Activated CD8-positive, alpha-beta memory T cell treated with anti-CD3 and anti-CD28 coated beads, Interleukin-2, amount 50 U/mL, for 24 hours (primary cell): ENCODE data around the gene PARK7.

Experiments
- DNase-seq: peaks from one replicate; pipeline ENCODE4 v3.0.0-alpha.2; 2020; ENCODE audit errors: extremely low read depth

PARK7 gene

GRCh38 chr1:8010080-8010664 is 48.7 kb downstream of the PARK7 start:
- DNase-seq = no peak

- DNase-seq = no peak
These were observed 49.5 kb downstream of the PARK7 start for GRCh38 chr1:8011016-8011415.

DNA sequence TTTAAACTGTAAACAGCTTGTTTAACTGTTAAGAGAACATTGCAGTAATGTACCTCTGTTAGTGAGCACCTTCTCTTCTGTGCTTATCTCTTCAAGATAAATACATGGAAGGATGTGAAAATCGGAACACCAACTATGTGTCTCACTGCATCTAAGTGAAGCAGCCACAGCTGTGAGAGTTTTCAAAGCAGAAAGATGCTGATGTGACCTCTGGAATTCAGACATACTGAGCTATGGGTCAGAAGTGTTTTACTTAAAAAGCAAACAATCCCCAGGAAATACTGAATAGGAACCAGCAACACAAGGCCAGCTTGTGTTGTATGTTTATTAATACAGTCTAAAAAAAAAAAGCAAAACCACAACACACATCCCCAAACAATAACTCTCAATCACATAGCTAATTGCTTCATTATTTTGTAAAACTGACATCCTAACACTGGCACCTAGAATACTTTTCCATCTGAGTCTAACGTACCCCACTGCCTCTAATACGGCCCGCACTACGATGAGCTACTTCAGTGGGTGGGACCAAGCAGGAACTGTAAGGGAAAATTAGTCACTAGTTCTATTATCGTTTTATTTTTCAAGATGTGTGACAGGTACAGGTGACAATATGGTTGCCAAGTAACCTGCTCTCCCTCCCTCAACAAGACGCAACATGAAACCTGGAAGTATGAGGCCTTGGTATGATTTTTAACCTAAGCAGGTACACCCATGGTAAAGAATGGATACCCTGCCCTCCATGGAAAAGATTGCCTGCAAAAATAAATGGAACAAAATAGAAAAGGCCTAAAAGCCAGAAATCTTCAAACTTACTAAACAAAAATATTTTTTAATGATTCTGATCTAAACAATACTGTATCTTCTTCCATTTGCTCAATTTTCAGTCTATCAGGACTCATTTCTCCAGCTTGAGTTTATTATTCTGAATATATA is 50.7 kb downstream of the PARK7 start:
- DNase-seq = no peak

GRCh38 chr1:8012955-8013354 is 51.4 kb downstream of the PARK7 start:
- DNase-seq = no peak

GRCh38 chr1:8013399-8013798 is 51.9 kb downstream of the PARK7 start:
- no peak for DNase-seq

DNA sequence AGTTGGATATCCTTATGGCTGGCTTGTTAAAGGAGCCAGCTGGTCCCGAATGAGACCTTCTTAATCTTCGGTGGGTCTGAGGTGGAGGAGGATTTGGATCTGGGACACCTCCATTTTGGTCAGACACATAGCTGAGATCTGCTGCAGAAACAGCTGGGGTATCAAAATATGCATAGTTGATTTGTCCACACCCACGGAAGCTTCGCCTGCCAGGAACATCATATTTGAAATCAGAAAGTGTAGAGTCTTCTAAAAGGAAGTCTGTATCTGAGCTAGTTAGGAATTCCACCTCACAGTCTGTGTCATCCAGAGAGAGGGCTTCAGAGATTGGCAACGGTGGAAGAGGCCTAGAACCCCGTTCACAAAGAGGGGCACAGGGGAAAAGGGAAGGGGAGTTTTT is 52.3 kb downstream of the PARK7 start:
- DNase-seq = no peak

GRCh38 chr1:8014381-8014988 is 53.0 kb downstream of the PARK7 start:
- no peak for DNase-seq

DNA sequence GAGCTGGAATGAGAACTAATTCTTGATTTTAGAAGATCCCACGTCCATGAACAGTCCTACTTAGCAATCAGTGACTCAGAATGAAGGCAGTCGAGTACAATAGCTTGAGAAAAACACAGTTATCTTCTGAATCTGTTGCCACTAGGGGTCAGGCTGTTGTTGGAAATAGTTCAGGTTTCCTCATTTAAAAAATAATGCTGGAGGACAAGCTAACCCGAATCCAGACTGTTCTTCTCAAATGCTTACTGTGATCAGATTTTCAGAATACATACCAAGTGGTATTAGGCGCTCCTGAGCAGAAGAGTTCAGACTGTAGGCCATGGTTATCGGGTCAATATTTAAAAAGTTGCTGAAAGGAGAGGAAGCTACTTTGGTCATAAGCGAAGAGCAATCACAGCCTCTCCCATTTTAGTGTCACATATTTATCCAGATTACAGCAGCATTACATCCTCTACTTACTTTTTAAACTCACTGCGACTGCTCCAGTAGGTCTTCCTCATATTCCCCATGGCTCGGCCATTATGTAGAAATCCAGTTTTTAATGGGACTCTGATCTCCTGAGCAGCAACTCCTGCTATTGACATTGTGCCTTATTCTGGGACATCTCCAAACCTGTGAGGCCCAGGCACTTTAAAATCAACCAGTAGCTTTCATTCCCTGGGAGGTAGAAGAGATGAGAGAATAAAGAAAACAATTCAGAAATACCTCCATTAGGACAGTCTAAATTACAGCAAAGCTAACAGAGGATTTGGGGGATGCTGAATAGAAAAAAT is 53.7 kb downstream of the PARK7 start:
- no peak for DNase-seq

GRCh38 chr1:8015809-8016165 is 54.3 kb downstream of the PARK7 start:
- no peak for DNase-seq

DNA sequence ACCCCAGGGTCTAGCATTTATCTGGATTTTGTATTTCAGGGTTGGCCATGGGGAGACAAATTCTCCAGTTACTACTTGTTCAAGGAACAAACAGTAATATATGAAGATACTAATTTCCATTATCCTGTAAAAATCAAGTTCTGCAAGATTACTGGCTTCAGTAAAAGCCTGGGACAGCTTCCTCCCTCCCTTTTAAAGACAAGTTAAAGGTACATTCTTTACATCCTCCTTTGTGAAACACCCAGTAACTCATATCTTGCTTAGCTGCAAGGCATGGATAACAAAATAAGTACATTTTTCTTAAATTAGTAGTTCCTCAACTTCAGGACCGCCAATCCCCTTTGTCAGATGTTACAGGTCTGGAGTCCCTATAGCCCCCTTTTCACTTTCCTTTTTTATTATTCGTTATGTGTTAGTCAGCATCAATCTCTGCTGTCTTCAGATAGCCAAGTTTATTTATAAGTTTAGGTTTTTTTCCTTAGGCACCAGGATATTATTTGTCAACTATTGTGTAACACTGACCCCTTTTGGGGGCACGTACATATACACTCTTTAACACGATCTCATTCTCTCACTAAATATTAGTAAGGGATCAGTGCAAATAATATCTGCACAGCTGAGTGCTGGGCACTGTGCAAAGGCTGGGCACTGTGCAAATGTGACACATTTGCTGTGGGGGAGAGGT is 54.8 kb downstream of the PARK7 start:
- no peak for DNase-seq

GRCh38 chr1:8016895-8017241 is 55.4 kb downstream of the PARK7 start:
- no peak for DNase-seq

GRCh38 chr1:8017495-8018197 is 56.1 kb downstream of the PARK7 start:
- no peak for DNase-seq

DNA sequence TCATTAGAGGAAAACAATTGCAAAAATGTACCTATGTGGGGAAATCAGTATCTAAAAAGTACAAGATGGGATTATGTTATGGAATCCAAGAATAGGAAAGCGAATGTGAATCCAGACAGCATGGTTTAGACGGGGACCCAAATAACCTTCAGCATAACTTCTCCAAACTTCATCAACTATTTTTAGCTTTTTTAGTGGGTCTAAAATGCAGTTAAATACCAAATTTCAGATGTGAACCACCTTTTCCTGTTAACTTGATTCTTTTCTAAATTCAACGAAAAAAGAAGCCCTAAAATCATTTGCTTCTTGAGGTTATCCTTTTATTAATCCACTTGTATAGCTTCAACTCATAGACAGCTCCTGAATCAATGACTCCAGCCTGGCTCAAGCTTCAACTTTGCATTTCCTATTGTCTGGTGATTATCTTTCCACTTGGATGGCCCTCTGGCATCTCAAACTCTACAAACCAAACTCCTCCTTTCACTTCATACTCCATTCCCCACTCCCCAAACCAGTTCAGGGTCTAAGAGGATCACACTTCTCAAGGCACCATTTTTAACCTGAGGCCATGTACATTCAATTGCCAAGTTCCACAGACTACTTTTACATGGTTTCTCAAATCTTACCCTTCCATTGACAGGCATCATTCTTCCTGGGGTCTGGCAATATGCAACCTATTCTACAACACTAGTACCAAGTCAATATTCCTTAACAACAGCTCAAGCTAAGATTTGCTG is 57.1 kb downstream of the PARK7 start:
- DNase-seq = no peak

GRCh38 chr1:8019229-8019620 is 57.7 kb downstream of the PARK7 start:
- no peak for DNase-seq

GRCh38 chr1:8020032-8020431 is 58.5 kb downstream of the PARK7 start:
- DNase-seq = no peak

DNA sequence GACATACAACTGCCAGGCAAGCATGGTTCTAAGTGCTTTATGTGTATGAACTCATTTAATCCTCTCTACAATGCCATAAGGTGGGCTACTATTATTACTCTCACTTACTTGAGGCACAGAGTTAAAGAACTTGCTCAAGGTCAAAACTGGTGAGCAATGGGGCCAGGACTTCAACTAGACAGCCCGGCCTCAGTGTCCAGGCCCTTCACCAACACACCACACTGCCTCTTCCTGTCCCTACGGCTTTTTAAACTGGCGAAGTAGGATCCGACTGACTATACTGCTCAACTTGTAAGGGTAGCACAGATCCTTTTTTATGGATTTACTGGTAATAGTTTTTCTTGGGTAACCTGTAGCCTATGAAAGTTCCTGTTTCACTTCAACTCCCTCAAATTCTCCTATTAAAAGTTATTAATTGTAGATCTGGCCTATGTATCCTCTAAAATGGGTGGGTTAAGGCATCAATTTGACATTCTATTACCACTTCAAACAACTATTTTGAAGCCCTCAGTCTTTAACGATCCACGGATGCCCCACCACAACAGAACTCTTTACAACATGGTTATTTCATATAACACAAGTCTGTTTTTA is 60.3 kb downstream of the PARK7 start:
- DNase-seq = no peak

- no peak for DNase-seq
These were observed 61.1 kb downstream of the PARK7 start for GRCh38 chr1:8022395-8023286.

GRCh38 chr1:8023287-8023994 is 61.9 kb downstream of the PARK7 start:
- DNase-seq = no peak

DNA sequence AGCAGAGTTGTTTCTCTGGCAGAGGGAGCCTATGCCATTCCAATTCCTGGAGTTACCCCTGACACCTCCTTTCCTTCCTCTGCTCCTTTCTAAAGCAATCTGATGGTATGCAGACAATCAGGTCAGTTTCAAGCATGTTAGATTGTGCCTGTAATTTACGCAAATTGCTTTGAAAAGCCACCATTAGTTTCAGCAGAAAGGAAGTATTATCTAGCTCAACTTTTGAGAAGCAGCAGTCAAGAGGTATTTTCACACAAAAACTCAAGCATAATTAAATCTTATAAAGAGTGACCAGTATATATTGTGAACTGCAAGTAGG is 62.4 kb downstream of the PARK7 start:
- no peak for DNase-seq
